Measurements from ENCODE around the gene GRID1.
"Not testable (repeated sequence)": the region's sequence is repeated elsewhere in the genome, so short reads cannot be mapped to it uniquely, and the experiment has no call there.

Gene GRID1

GRCh38 chr10:86103391-86104101 is 263.0 kb downstream of the GRID1 start:
- DNase-seq = no peak

DNA sequence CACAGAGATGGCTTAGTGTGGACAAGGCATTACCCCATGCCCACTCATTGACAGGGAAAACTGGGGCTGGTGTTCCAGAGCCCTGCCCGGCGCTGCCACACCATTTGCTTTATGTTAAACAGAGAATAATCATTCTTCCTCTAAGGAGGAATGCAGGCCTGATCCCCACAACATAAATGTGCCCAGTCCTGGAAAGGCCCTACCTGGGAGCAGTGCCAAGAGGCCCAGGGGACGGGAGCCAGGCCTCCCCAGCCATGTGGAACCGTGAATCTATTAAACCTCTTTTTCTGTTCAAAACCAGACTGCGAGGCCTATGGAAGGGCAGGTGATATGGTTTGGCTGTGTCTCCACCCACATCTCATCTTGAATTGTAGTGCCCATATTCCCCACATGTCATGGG is 264.1 kb downstream of the GRID1 start:
- DNase-seq = no peak

DNA sequence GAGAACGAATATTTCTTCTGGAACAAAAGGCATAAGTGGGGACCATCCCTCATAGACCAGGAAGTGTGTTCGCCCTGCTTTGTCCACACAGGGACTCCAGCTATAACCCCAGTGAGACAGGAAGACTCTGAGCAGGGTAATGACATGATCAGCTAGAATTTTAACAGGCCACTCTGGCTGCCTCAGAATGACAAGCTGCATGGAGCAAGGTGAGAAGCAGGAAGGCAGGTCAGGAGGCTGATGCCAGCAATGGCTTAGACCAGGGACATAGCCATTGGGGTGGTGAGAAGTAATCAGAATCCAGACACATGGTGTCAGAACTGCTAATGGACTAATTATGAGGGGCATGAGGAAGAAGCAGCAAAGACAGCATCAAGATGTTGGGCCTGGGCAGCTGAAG is 264.6 kb downstream of the GRID1 start:
- no peak for DNase-seq

DNA sequence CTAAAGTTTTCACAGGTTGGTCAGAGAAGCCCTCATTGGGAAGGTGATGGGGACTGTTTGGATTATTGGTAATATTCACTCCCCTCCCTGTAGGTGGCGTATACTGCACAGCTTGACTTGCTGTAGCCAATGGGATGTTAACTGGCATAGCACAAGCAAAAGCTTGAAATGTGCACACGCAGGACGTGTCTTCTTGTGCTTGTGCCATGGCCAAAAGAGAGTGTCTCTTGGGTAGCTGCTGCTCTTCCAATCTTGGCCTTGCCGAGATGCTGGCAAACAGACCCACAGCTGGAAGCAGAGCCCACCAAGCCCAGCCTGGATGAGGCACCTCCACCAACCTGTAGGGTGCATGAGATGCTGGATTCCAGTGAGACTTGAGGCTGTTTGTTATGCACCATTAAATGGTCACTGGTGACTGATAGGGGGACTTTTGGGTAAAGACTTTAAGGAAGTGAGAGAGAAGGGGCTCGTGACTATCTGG is 266.0 kb downstream of the GRID1 start:
- no peak for DNase-seq

DNA sequence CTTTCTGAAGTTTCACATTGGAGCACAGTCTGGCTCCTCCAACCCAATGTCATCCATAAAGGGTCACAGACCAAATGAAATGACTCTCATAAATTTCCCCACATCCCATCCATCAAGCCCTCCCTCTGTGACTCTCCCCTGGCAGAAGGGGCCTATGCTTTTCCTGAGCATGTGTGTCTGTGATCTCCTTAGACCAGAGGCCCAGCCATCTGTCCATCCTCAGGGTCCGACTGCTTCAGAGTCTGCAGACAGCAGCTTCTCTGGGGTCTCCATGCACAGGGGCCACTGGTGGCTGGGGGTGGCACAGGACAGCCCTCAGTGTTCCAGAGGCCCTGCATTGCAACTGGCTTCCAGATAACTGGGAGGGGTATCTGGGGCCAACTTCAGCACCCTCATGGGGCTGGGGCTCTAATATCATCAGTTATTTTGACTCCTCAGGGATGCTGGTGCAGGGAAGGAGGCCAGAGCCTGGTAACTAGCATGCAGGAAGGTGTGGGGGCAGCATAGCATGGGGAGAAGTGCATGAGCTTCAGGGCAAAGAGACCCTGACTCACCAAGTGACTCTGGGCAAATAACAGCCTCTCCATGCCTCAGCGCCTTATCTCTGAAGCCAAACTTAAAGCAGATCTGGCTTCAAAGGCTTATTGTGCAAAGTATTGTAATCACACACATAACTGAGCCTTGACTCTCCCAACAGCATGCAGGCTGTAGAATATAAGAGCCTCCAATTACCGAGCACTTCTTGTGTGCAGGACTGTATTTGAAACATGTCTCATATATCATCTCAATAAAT is 266.9 kb downstream of the GRID1 start:
- no peak for DNase-seq

GRCh38 chr10:86098187-86098881 is 268.3 kb downstream of the GRID1 start:
- no peak for DNase-seq

GRCh38 chr10:86095061-86095460 is 271.5 kb downstream of the GRID1 start:
- not testable (repeated sequence) for DNase-seq

DNA sequence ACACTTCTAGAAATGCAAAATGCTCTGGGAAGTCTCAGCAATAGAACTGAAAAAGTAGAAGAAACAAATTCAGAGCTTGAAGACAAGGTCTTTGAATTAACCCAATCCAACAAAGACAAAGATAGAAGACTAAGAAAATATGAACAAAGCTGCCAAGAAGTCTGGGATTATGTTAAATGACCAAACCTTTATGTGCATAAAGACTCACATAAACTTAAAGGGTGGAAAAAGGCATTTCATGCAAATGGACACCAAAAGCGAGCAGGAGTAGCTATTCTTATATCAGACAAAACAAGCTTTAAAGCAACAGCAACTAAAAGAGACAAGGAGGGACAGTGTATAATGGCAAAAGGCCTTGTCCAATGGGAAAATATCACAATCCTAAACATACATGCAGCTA is 274.3 kb downstream of the GRID1 start:
- not testable (repeated sequence) for DNase-seq

DNA sequence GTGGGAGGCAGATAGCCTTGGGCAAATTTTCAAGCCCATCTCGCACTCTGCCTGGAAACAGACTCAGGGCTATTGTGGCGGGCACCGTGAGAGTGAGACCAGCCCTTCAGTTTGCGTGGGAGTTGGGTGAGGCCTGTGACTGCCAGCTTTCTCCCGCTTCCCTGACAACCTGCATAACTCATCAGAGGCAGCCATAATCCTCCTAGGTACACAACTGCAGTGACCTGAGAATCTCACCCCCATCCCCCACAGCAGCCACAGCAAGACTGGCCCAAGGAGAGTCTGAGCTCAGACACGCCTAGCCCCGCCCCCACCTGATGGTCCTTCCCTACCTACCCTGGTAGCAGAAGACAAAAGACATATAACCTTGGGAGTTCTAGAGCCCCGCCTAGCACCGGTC is 275.4 kb downstream of the GRID1 start:
- no peak for DNase-seq

DNA sequence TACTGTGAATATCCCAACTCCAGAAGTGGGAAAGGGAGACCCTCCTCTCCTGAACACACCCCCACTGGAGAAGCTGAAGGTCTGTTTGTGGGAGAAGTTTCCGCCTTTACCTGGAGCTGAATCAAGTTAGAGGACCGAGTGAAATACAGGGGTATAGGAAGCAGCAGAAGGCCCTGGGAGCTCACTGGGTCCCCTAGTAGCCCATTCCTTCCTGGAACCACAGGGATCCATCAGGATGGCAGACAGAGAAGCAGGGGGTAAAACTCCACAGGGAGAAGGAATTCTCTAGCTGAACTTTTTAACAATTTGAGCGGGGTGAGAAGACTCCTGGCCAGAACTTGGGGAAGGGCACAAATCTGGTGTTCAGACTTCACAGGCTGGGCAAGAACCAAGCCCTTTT is 275.8 kb downstream of the GRID1 start:
- no peak for DNase-seq

DNA sequence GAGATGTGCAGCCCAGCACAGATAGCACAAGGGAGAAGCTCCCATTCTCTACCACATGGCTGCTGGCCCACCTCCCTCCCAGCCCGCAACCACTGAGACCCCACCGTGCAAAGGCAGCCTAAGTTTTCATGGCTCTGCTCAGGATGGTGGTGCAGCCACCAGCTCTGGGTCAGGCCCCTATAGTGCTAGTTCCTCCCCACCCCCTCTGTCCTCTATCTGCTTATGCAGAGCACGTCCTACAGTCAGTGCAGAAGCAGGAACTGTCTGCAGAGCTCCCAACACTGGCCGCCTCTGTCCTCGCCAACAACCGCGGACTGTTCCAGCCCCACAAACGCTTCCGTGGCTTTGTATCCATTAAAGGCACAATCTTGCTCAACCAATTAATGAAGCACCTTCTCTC is 278.9 kb downstream of the GRID1 start:
- DNase-seq = no peak

- DNase-seq = no peak
These were observed 280.2 kb downstream of the GRID1 start for GRCh38 chr10:86086418-86086817.

DNA sequence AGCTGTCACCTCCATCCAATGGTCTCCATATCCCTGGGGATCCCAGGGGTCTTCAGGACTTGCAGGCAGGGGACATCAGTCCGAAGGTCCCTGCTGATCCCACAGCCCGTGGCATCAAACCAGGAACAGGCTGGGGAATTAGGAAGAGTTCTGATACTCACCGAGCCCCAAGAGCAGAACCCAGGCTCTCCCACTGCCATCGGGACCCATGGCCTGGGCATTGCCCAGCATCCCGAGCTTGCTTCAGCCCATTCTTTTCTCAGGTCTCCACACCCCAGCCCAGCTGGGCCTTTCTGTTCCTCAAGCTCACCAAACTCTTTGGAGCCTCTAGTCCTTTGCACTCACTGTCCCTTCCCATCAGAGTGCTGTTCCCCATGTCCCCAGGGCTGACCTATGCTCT is 280.9 kb downstream of the GRID1 start:
- no peak for DNase-seq

- DNase-seq = no peak
These were observed 281.5 kb downstream of the GRID1 start for GRCh38 chr10:86085136-86085535.

DNA sequence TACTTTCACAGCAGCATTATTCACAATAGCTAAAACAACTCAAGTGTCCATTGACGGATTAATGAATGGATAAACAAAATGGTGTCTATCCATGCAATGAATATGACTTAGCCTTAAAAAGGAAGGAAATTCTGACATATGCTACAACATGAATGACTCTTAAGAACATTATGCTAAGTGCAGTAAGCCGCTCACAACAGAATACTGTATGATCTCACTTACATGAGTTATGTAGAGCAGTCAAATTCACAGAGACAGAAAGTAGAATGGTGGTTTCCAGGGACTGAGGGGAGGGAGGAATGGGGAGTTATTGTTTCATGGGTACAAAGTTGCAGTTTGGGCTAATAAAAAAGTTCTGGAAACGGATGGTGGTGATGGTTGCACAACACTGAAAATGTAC is 282.0 kb downstream of the GRID1 start:
- no peak for DNase-seq

DNA sequence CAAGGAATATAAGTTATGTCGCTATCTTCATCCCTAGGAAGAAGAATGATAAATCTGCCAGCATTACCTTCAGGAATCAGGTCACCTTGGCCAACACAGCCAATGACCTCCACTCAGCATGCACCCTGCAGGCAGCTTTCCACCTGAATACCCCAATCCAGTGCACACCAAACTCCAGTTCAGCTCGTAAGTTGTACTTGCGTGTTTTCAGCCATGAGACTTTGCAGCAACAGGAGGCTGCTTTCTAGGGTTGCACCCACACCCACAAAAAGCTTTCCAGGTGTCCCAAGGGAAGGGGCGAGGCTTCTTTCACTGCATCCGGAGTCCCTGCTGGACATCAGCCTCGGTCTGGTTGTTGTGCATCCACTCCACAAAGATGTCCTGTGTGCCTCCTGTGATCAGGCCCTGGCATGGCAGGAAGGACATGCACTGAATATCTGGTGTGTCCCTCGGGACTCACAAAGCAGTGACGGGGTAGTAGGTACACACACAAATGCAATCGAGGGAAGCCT is 282.9 kb downstream of the GRID1 start:
- no peak for DNase-seq

DNA sequence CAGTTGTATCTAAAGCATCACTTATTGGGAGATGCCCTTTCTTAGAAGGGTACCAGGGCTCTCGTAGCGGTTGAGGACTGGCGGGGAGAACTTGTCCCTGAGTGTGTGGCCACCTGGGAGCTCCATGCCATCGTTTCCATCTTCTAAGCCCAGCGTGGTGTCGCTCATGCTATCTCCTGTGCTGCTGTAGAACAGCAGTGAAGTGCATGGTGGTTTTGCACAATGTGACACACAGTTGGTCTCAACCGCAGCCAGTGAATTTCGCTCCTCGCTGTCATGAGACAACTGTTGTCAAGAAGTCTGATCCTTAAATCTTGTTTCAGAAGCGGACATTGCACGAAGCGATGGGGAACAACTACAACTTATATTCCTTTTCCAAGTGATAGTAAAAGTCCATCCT is 283.4 kb downstream of the GRID1 start:
- no peak for DNase-seq

GRCh38 chr10:86082556-86082955 is 284.0 kb downstream of the GRID1 start:
- DNase-seq = no peak

DNA sequence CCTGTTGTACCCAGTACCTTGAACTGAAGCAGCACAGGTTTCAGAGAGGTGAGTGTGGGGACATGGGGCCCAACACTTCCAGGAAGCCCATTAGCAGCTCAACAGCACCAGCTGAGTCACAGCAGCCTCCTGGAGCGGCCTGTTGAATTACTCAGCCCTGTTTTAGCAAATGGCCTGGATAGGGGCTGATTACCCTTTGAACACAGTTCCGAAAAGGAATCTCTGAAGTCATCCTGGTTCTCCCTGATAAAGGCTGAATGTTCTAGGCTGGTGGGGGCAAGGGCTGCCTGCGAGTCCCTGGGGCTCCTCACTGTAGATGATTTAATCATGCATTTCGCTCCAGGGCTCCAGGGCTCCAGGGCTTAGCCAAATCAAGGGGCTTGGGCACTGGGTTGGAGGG is 287.5 kb downstream of the GRID1 start:
- no peak for DNase-seq

DNA sequence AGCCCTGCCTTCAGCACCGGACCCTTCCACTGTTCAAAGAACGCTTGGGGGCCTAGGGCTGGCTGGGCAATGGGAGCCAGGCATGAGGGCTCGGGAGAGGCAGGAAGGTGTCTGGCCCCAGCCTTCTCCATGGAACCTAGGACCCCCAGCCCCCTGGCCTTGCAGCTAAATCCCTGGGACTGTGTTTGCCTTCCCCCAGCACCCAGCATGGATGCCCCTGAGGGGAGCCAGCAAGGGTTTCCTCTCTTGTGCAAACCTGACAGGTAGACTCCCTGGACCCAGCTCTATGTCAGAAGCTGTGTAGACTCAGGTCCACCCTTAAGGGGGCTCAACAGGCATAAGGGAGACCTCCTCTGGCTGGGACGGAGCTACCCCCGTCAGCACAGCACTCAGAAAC is 288.0 kb downstream of the GRID1 start:
- no peak for DNase-seq

GRCh38 chr10:86077871-86078638 is 288.5 kb downstream of the GRID1 start:
- no peak for DNase-seq

- no peak for DNase-seq
These were observed 289.3 kb downstream of the GRID1 start for GRCh38 chr10:86077271-86077670.

GRCh38 chr10:86076497-86076896 is 290.1 kb downstream of the GRID1 start:
- DNase-seq = not testable (repeated sequence)
